ENCODE results near the gene LRP3.
"Not testable (repeated sequence)": the region's sequence is repeated elsewhere in the genome, so short reads cannot be mapped to it uniquely, and the experiment has no call there.

The LRP3 gene

GRCh38 chr19:33203529-33203928 is 9.4 kb downstream of the LRP3 start:
- DNase-seq = no peak

GRCh38 chr19:33204136-33204973 is 10.2 kb downstream of the LRP3 start:
- DNase-seq = no peak

- DNase-seq = no peak
These were observed 11.0 kb downstream of the LRP3 start for GRCh38 chr19:33205110-33205509.

- DNase-seq = no peak
These were observed 11.6 kb downstream of the LRP3 start for GRCh38 chr19:33205531-33206260.

- no peak for DNase-seq
These were observed 12.3 kb downstream of the LRP3 start for GRCh38 chr19:33206261-33207039.

GRCh38 chr19:33207040-33207620 is 13.0 kb downstream of the LRP3 start:
- DNase-seq = no peak

GRCh38 chr19:33207903-33208302 is 13.8 kb downstream of the LRP3 start:
- no peak for DNase-seq

GRCh38 chr19:33208371-33208895 is 14.3 kb downstream of the LRP3 start:
- DNase-seq = no peak

GRCh38 chr19:33208904-33209849 is 15.0 kb downstream of the LRP3 start:
- DNase-seq = peak; percentile 15

GRCh38 chr19:33209850-33210230 is 15.7 kb downstream of the LRP3 start:
- DNase-seq = not testable (repeated sequence)

GRCh38 chr19:33210266-33210940 is 16.3 kb downstream of the LRP3 start:
- DNase-seq = no peak

GRCh38 chr19:33211794-33212435 is 17.8 kb downstream of the LRP3 start:
- no peak for DNase-seq

- DNase-seq = peak; percentile 27
These were observed 18.5 kb downstream of the LRP3 start for GRCh38 chr19:33212436-33213172.

- no peak for DNase-seq
These were observed 20.5 kb downstream of the LRP3 start for GRCh38 chr19:33214596-33214995.

GRCh38 chr19:33215438-33216197 is 21.5 kb downstream of the LRP3 start:
- no peak for DNase-seq

GRCh38 chr19:33216198-33216830 is 22.2 kb downstream of the LRP3 start:
- no peak for DNase-seq

GRCh38 chr19:33217881-33218280 is 23.8 kb downstream of the LRP3 start:
- peak; percentile 17 for DNase-seq

GRCh38 chr19:33219261-33219815 is 25.2 kb downstream of the LRP3 start:
- no peak for DNase-seq

All from midbrain (tissue), 1 donor.